Neutrophil (primary cell): ENCODE results near the gene AMPD1.

Experiments used
- H3K27ac ChIP-seq: fragments of 200-600 bp; sonication (generic); 2 replicates; pipeline ENCODE4 v1.5.1; 2016; ENCODE audit warnings: mild to moderate bottlenecking, moderate library complexity
- H3K27me3 ChIP-seq: fragments of 200-600 bp; sonication (generic); 2 replicates; pipeline ENCODE4 v1.6.0; 2016; ENCODE audit warnings: mild to moderate bottlenecking
- H3K36me3 ChIP-seq: fragments of 200-600 bp; sonication (generic); 2 replicates; pipeline ENCODE4 v1.5.1; 2017
- H3K4me1 ChIP-seq, 2 experiments: fragments of 200-600 bp in 1 of 2; sonication (generic) in 1 of 2; 1 replicate in 1 of 2; 2 replicates in 1 of 2; pipeline versions ENCODE4 v1.5.1 to v1.6.1; 2013 to 2016; ENCODE audit warnings: low read depth in 1 of 2, low read length in 1 of 2, mild to moderate bottlenecking in 1 of 2, moderate library complexity in 1 of 2; ENCODE audit not compliant: control insufficient read depth in 1 of 2, insufficient read depth in 1 of 2
- H3K4me3 ChIP-seq, 2 experiments: fragments of 200-600 bp in 1 of 2; sonication (generic) in 1 of 2; 1 replicate in 1 of 2; 2 replicates in 1 of 2; pipeline ENCODE4 v1.5.1; 2013 to 2016; ENCODE audit warnings: low read depth in 1 of 2, low read length in 1 of 2, mild to moderate bottlenecking in 1 of 2, moderate library complexity in 1 of 2
- H3K9me3 ChIP-seq: fragments of 200-600 bp; sonication (generic); 2 replicates; pipeline ENCODE4 v1.5.1; 2016
- TF ChIP-seq, protein P1 (sequence below): fragments of 200-600 bp; sonication (generic); IDR thresholded peaks from 2 replicates; pipeline ENCODE4 v1.5.1; 2016; ENCODE audit warnings: antibody characterized with exemption

Gene AMPD1

GRCh38 chr1:114671939-114672275 is 23.4 kb downstream of the AMPD1 start:
- peaks cover 11 to 25% of the 10 kb centered on the region in 2 experiments for H3K4me1 ChIP-seq
- TF ChIP-seq, protein P1, sequence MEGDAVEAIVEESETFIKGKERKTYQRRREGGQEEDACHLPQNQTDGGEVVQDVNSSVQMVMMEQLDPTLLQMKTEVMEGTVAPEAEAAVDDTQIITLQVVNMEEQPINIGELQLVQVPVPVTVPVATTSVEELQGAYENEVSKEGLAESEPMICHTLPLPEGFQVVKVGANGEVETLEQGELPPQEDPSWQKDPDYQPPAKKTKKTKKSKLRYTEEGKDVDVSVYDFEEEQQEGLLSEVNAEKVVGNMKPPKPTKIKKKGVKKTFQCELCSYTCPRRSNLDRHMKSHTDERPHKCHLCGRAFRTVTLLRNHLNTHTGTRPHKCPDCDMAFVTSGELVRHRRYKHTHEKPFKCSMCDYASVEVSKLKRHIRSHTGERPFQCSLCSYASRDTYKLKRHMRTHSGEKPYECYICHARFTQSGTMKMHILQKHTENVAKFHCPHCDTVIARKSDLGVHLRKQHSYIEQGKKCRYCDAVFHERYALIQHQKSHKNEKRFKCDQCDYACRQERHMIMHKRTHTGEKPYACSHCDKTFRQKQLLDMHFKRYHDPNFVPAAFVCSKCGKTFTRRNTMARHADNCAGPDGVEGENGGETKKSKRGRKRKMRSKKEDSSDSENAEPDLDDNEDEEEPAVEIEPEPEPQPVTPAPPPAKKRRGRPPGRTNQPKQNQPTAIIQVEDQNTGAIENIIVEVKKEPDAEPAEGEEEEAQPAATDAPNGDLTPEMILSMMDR: no peak
- peaks cover 75% of the 10 kb centered on the region for H3K27me3 ChIP-seq
- no peaks in the 10 kb centered on the region for H3K36me3 ChIP-seq
- H3K9me3 ChIP-seq: no peaks in the 10 kb centered on the region
- no peak overlapping the region for H3K27ac ChIP-seq
- no peak overlapping the region for H3K4me3 ChIP-seq

DNA sequence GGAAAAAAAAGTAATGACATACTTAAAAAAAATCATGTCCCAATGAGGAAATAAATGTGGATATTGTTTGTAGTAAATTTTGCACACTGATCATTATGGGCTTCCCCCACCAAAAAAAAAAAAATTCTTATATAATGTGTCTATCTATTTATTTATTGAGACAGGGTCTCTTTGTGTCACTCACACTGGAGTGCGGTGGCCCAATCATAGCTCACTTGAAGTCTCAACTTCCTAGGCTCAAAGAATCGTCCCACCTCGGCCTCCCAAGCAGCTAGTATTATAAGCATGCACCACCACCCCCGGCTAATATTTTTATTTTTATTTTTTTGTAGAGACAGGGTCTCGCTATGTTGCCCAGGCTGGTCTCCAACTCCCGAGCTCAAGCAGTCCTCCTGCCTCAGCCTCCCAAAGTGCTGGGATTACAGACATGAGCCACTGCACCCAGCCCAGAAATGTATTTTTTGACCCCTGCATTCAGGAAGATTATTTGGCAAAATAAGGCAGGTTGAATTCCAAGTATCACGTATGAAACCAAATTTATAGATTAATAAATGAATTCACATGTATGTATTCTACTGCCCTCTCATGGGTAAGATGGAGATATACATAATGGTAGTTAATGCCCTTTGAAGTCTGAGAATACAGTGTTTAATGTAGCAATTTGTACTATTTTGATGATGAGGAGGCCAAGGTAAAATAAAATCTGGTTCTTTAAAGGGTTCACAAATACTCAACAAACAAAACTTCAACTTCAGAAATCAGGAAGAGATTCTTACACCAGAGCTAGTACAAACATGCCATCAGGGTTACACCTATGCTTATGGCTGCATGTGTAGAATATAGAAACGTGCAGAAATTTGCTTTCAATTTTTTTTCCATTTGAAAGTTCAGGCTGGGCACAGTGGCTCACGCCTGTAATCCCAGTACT is 24.1 kb downstream of the AMPD1 start:
- TF ChIP-seq, protein P1: no peak
- Histone ChIP-seq H3K36me3 (no peaks in the 10 kb centered on the region), H3K27me3 (peaks cover 68% of the 10 kb centered on the region), H3K9me3 (no peaks in the 10 kb centered on the region), H3K4me1 (peaks cover 11 to 27% of the 10 kb centered on the region in 2 experiments), H3K27ac (no peak overlapping the region), H3K4me3 (no peak overlapping the region)

- peaks cover 11 to 27% of the 10 kb centered on the region in 2 experiments for H3K4me1 ChIP-seq
- H3K9me3 ChIP-seq: no peaks in the 10 kb centered on the region
- peak overlapping the region; percentile 49 for H3K27ac ChIP-seq
- H3K36me3 ChIP-seq: no peaks in the 10 kb centered on the region
- TF ChIP-seq, protein P1: peak; percentile 49
- peaks cover 67% of the 10 kb centered on the region for H3K27me3 ChIP-seq
- peak overlapping the region; percentile 63 to 75 for H3K4me3 ChIP-seq
Measured at GRCh38 chr1:114670083-114671010, 25.0 kb downstream of the AMPD1 start.

DNA sequence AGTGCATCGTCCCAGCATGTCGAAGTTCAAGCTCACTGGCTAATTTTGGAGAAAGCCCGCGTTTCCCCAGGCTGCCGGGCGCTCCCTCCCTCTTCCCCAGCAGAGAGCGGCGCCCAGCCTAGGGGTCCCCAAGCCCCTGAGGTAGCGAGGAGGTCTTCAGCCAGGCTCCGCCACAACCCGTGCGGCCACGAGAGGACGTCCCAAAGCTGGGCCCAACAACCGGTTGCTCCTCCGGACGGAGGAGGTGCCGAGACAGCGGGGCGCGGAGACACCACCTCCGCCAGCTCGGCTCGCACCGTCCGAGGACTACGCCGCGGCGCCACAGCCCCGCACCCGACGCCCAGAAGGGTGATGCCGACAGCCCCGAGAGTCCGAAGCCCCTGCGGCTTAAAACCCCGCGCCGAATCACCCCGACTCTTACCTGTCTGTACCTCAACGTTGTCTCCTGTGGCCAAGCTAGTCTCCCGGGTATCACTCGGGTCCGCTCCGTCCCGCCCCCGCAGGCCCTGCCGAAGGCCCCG is 25.7 kb downstream of the AMPD1 start, which contains the start of gene DENND2C:
DENND2C (minus strand) TSS at position 488 of the 521 bp plus-strand sequence. CDS start 44,065 bp downstream, outside the sequence.
- Histone ChIP-seq H3K9me3 (no peaks in the 10 kb centered on the region), H3K27me3 (peaks cover 64% of the 10 kb centered on the region), H3K36me3 (no peaks in the 10 kb centered on the region), H3K27ac (peak within 1 kb of the TSS; percentile 49), H3K4me3 (peak within 1 kb of the TSS; percentile 63 to 75), H3K4me1 (peaks cover 11 to 27% of the 10 kb centered on the region in 2 experiments)
- TF ChIP-seq, protein P1: no peak
